Stimulated activated CD4-positive, alpha-beta T cell treated with anti-CD3 and anti-CD28 coated beads, Interleukin-15, amount 100 ng/mL, for 24 hours (primary cell): ENCODE results near the gene CACHD1.
A peak's percentile ranks its signal among the peaks of the same experiment; 100 is the strongest.
"Not testable (repeated sequence)": the region's sequence is repeated elsewhere in the genome, so short reads cannot be mapped to it uniquely, and the experiment has no call there.

Source experiments
- DNase-seq: peaks from one replicate; pipeline ENCODE4 v3.0.0-alpha.2; 2020

The CACHD1 gene

DNA sequence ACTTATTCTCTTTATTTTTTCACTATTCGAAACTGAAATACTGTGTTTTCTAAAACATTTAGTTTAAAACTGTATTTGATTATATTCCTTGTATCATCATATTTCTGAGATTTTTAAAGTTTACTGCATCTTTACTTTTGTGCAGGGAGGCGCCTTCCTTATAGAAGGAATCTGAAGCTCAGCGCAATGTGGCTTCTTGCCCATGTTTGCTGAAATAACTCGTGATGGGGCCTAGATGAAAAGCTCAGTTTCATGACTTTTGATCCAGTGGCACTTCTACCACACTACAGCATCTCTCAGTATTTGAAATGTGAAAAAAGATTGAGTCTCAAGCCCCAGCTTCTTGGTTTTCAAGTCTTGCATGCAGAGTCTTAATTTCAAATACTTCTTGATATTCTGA is 28.4 kb downstream of the CACHD1 start:
- no peak for DNase-seq

DNA sequence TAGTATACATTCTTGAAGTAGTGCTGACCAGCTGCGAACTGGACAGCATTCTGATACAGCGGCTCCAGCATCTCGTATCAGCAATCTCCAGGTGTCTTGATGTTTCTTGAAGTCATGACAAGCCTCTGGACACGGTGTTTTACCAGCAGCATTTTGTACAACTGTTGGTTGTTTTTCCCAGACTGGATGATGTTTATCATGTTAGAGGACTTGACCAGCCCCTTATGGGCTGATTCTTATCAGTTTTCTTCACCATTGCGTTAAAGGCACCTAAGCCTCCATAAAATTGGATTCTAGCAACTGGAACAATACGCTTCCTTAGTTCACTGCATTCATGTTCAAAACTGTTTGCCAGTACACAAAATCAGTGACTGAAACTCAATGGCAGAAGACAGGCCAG is 29.1 kb downstream of the CACHD1 start:
- DNase-seq, result no peak

DNA sequence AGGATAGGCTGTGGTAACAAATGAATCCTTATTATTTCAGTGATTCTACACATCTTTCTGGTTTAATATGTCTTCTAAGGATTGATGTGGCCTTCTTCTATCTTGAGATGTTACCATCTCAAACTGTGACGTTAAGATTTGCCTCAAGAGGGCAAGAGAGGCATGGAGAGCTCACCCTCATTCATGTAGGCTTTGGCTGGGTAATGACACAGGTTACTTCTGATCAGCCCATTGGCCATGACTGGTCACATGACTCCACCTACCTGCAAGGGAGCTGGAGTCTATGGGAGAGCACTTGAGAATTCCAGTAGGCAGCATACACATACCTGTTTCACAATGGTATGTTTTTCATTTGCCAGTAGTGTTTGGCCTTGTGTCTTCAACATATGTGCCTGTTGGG is 30.0 kb downstream of the CACHD1 start:
- no peak for DNase-seq

DNA sequence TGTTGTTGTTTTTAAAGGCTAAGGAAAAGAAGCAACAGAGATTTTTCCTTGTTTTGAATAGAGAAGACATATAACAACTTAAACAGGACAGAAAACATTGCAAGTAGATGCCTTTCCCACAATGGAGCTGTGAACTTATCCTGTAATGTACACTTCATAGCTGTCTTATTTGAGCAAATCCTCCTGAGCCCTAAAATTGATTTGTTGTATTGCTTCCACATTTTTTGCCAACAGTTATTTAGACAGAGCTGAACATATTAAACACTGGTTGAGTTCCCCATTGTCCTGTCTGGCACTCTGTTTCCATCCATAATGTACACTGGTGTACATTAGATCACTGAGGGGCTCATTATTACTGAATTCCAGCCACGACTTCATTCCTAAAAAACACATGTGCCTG is 32.2 kb downstream of the CACHD1 start:
- no peak for DNase-seq

DNA sequence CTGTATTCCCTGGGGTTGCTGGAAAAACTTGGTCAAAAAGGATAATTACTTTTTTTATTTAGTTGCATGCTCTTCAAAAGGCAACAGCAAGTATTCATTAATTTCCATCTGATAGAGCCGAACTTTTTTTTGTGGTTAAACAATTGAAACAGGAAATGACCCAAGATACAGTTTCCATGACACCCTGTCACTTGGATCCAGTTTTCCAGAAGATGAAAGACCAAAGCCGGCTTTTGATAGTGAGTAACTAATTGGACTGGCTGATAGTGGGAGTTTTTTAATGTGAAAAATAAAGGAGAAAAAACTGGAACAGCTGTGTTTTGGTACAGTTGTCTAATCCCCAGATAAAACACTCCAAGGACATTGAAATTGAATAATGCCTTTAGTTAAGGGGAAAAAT is 33.0 kb downstream of the CACHD1 start:
- DNase-seq, result no peak

DNA sequence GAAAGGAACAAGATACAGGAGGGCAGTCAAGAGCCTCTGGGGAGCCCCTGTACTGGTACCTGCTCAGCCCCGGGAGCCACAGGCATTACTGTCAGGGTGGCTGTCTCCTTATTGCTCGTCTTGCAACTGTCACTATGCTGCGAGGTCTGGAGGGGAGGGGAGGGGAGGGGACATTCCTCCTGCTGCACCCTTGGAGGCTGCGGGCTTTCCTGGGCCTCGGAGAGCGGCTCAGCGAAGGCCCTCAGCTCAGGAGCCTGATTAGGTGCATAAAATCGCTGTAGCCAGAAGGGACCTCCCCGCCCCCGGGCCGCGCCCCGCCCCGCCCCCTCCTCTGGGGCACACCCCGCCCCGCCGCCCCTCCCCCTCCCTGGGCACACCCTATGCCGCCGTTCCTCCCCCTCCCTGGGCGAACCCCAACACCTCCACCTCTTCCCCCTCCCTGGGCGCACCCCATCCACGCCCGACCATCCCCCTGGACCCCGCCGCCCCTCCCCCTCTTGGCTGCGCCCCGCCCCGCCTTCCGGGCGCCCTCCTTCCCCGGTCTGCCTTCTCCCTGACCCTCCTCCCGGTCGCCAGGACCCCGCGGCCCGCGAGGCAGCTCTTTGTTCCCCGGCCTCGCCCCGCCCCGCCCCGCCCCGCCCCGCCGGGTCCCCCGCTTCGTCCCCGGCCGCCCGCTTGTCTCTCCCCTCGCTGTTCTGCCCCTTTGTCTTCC is 35.5 kb downstream of the CACHD1 start:
- peak; percentile 71 for DNase-seq

DNA sequence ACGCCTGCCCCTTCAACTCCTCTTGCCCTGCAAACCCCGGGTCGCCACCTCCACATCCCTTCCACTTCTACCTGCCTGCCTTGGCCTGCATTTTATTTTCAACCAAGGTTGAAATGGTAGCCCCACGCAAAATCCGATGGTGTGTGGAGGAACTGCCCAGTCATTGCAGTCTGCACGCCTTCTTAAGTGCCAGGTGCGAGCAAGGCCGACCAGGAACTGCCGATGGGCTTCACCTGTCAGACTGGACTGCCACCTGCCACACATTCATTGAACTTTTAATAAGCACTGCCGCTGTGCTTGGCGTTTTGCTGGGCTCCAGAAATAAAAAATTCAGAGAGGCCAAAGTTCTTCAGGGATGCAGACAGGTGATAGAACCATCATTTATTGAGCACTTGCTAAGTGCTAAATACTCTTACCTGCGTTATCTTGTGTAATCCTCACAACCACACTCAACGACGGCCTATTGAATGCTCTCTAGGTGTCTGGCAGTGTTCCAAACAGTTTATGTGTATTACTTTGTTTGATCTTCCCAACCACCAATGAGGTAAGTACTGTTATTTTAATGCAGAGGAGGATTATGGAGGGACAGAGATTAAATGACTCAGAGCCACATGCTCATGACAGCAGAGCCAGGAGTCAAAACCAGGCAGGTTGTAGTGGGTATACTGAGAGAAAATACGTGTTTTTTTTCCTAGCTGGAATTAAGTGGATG is 36.2 kb downstream of the CACHD1 start:
- peak; percentile 26 for DNase-seq

DNA sequence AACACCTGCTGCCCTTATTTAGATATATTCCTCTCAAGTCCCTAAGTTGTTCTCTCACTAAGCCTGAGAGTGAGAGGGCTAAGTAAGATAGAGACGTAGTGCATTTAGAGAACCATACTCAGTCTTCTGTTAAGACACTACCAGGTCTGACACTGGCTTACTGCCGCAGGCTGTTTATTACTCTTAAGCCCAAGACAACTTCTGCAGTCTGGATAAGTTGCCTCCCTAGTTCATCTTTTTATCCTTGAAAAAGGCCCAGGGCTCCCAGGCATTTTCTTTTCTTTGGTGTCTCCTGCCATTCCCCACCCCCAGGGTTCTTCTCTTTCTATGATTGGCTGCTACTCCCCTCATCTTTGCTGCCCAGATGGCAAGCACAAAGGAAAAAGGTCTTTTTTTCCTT is 38.7 kb downstream of the CACHD1 start:
- DNase-seq, result no peak

DNA sequence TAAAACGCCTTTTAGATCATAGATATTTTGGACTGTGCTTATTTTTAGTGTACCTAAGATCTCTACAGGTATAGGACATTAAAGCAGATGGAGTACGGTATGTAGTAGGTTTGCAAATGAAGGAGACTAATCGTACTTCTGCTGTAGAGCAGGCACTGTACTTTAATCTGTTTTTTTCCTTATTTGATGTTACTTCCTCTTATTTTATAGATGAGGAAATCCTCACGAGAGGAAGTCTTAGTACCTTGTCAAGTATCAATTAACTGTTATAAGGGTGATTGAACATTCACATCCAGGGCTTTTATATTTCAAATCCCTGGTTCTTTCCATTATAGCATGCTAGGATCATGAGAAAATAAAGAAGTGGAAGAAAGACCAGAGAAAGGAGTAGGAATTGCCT is 41.1 kb downstream of the CACHD1 start:
- DNase-seq, result no peak

DNA sequence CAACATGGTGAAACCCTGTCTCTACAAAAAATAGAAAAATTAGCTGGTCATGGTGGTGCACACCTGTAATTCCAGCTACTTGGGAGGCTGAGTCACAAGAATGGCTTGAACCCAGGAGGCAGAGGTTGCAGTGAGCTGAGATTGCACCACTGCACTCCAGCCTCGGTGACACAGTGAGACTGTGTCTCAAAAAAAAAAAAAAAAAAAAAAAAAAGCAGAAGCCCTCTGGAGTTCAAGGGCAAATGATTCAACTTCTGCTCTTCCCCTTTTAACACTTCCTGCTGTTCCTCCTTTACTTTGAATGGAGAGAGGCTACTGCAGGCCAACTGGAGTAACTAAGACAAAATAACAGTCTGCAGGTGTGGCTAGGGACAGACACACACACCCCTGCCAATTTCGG is 42.3 kb downstream of the CACHD1 start:
- DNase-seq, result not testable (repeated sequence)

DNA sequence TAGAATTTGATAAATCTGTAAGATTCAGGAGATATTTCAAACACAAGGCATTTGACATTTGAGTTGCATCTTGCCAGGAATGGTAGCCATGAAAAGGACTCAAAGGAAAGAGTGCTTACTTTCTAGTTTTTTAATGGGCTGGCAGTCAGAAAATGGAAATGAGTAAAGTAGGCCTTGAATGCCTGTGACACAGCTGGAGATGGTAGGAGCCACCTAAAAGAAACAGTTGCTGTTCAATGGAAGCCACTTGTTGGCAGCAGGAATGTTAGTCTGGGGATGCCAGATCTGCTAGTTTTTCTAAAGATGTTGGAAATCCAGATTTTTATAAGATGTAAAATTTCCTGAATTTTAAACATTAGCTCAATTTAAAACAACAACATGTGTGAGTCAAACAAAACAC is 43.6 kb downstream of the CACHD1 start:
- DNase-seq, result no peak

DNA sequence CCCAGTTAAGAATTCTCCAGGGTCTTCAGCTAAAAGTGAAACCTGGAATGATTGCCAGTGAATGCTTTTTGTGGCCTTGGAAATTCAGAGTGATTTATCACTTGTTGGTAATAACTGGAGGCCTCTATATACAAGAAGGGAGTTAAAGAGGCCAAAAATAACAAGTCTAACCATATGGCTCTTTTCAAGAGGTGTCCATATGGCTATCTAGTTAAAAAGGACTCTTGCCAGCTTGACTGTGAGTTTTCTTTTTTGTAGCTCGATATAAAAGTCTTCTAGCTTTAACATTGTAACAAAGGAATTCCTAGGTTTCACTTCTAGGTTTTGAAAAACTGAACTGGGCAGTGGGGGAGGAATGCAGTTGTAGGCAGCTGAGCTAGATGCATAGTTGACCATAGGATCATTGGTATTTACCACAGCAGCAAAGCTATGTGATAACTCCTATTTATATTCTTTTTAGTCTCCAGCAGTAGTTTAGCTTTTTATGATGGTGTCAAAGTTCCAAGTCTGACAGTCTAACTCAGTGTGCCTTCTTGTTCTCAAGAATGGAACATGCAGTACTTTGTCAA is 44.4 kb downstream of the CACHD1 start:
- DNase-seq, result no peak

DNA sequence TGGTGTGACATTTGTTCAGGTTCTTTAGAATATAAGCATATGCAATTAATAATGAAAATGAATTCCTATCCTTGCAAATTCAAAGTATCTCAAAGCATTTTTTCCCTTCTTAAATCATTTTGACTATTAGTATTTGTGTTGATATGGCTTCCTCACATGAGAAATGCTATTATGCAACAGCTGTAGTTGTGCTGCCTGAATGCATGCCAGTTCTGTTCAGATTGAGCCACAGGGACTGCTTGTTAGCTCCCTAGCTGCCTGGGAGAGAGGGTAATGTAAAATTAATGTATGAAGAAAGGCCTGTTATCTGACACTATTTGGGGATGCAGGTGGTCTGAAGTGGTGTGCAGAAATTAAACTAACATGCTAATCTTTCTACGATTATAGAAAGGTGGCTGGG is 45.5 kb downstream of the CACHD1 start:
- DNase-seq, result no peak

DNA sequence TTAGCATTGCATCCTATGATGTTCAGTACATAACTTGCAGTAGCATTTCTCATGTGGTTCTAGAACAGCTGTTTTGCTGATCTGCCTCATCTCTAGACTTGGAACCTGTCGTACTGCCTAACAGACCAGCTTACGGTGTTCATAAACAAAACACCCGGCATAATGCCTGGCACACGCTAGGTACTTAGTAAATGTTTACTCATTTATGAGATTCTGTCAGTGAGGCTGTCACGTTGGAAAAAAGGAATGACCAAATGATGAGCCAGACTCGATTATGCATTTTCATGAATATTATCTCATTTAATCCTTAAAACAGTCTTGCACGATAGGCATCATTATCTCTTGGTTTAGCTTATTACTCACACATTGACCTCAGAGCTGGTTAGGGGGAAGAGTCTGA is 46.4 kb downstream of the CACHD1 start:
- no peak for DNase-seq

DNA sequence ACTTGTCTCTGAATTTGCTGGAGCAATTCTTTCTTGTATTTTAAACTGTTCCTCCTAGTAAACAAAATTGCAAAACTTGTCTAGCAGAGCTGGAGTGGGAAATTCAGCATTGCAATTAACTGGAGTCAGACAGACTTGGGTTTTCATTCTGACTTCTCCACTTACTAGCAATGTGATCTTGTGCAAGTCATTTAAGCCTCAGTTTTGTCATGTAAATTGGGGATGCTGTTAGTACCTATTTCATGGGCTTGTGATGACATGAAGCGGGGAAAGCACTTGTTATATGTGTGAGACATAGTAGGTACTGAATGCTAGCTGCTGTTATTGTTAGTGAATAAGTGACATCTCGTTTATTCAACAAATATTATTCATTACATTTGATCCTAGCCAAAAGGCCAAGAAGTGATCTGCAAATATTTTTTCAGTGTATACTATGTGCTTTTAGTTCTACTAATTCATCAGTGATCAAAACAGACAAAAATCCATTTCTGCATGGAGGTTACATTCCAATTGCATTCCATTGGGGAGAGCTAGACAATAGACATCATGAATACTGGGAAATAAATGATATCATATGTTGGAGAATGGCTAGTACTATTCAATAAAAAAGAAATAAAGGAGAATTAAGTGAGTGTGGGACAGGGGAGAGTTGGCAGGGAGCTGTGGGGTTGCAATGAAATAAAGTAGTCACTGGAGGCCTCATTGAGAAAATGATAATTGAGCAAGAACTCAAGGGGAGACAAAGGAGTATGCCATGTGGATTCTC is 47.1 kb downstream of the CACHD1 start:
- no peak for DNase-seq

DNA sequence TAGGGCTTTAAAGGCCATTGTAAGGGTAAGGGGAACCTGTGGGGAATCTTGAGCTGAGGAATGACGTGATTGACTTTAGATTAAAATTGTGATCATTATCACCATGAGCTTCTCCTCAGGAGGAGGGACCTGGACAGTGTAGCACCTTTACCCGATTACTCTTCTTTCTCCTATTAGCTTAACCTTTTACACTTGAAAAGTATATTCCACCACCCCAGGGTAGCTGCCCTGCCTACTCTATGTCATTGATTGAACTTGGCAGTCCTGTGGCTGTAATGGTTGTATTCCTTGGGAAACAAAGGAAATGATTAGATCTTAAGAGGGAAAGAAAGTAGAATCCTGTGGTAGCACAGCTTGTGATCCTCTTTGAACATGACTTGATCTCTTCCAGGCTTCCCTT is 47.7 kb downstream of the CACHD1 start:
- no peak for DNase-seq

DNA sequence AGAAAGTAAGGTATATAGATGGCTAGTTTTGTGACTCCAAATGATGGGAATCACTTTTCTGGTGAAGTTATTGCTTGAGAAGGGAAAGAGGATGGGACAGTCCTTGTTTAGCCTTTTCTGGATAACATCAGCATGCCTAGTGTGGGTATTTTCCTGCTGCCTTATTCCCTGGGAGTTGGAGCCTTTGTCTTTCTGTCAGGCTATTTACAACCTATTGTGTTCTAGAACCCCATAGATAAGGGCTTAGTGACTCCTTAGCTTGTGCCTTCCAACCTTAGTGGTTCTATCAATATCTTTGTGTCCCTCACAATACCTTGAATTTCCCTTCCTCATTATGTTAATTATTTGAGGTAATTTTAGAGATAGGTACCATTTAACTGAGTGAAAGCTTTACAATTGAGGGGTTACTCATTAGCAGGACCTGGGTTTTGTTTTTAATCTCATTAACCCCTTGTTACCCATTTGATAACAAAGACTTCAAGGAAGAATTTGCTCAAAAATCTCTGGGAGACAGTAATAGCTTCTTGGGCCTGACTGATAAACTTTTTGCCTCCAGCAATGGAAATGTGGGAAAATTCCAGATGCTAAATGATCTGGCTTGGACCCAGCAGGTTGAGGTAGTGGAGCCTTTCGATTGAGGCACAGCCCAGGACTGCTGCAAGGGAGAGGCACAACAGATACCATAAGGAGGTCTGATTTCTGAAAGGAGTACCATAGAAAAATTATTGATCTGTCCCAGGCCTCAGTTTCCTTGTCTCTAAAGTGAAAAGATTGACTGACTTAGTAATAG is 49.0 kb downstream of the CACHD1 start:
- no peak for DNase-seq

DNA sequence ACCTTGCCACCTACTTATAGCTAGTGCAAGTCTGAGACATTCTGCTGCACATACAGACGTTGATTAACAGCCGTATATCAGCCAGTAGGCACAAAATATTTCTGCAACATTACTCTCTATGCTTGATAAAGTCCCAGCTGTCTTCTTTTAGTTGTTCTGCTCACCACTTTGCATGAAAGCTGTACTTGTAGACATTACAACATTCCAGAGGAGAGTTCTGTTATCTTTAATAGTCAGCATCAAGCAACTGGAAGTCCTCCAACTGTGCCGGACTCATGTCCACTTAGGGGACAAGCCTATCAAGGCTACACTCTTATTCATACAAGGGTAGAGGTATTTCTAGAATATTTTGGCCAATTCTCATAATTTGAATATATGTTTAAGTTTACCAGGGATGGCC is 50.0 kb downstream of the CACHD1 start:
- no peak for DNase-seq

DNA sequence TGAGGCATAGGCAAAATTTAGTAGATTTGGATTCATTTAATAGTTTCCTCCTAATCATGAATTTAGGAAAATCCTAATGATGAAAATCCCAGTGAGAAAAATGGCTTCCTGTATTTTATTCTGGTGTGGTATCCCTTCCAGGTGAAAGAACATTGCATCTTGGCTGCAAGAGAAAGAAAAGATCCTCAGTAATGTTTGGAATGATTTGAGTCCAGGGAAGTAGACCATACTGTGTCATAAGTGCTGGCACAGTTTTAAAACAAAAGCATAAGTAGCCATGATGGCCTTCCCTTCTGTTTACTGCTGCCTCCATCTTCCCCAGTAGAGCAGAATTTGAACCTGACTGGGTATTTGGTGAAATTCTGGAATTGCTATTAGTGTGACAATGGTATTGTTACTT is 52.8 kb downstream of the CACHD1 start:
- DNase-seq, result no peak

DNA sequence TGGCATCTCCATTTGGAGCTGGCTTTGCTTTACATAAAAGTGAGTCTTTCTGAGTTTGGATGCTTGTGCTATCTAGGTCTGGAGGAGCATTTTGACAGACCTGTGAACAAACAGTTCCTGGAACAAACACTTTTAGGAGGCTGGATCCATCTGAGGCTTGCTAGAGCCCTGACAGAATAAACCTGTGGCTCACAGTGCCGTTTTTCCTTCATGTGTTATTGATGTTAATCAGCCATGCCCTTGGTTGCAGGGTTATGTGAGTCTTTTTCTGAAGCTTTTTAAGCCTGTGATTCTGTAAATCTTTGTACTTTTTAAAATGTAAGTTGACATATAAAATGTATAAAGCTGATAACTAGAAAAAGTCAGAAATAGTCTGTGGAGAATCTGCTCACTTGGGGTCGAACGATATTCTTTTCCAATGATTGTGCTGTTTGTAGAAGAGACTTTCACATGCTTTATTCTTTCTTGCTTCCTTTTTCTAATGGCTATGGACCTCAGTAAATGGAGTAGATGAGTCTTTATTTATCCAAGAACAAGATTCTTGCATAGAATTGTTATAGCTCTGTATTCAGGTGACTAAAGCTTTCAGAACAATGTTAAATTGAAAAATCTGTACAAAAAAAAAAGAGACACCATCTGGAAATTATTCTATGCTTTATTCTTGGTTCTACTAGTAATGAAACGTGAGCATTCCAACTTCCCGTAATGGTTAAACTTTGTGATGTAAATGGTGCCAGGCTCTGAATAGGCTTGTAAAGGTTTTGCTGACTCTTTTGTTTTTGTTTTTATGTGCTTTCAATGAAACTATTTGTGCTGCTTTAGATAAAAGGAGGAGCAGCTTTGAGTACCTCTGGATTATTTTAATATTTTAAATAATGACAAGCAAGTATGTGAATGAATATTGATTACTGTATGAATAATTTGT is 53.7 kb downstream of the CACHD1 start:
- no peak for DNase-seq

DNA sequence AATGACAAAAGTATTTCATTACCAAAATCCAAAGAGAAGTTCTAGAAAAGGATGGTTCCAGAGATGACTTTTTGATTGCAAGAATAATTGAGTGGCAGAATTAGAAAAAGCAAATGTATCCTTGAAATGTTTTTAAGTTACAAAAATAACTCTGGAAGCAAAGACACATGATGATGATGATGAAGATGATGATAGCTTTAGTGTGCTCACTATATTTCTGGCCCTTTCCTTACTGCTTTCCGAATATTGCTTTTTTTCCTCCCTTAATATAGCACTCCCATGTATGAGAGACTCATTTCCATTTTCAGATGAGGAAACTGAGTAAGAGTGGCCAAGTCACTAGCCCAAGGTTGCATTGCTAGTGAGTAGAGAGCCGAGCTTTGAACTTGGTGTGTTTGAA is 54.7 kb downstream of the CACHD1 start:
- DNase-seq, result no peak
